Neutrophil (primary cell): ENCODE data around the gene STX10.

ENCODE experiments used
- H3K27ac ChIP-seq: fragments of 200-600 bp; sonication (generic); 2 replicates; pipeline ENCODE4 v1.5.1; 2016; ENCODE audit warnings: mild to moderate bottlenecking, moderate library complexity
- H3K27me3 ChIP-seq: fragments of 200-600 bp; sonication (generic); 2 replicates; pipeline ENCODE4 v1.6.0; 2016; ENCODE audit warnings: mild to moderate bottlenecking
- H3K36me3 ChIP-seq: fragments of 200-600 bp; sonication (generic); 2 replicates; pipeline ENCODE4 v1.5.1; 2017
- H3K4me1 ChIP-seq, 2 experiments: fragments of 200-600 bp in 1 of 2; sonication (generic) in 1 of 2; 1 replicate in 1 of 2; 2 replicates in 1 of 2; pipeline versions ENCODE4 v1.5.1 to v1.6.1; 2013 to 2016; ENCODE audit warnings: low read depth in 1 of 2, low read length in 1 of 2, mild to moderate bottlenecking in 1 of 2, moderate library complexity in 1 of 2; ENCODE audit not compliant: control insufficient read depth in 1 of 2, insufficient read depth in 1 of 2
- H3K4me3 ChIP-seq, 2 experiments: fragments of 200-600 bp in 1 of 2; sonication (generic) in 1 of 2; 1 replicate in 1 of 2; 2 replicates in 1 of 2; pipeline ENCODE4 v1.5.1; 2013 to 2016; ENCODE audit warnings: low read depth in 1 of 2, low read length in 1 of 2, mild to moderate bottlenecking in 1 of 2, moderate library complexity in 1 of 2
- H3K9me3 ChIP-seq: fragments of 200-600 bp; sonication (generic); 2 replicates; pipeline ENCODE4 v1.5.1; 2016
- TF ChIP-seq, protein P1 (sequence below): fragments of 200-600 bp; sonication (generic); IDR thresholded peaks from 2 replicates; pipeline ENCODE4 v1.5.1; 2016; ENCODE audit warnings: antibody characterized with exemption

STX10 gene

GRCh38 chr19:13127051-13127450 lies 23.1 kb downstream of the STX10 start:
- TF ChIP-seq, protein P1, sequence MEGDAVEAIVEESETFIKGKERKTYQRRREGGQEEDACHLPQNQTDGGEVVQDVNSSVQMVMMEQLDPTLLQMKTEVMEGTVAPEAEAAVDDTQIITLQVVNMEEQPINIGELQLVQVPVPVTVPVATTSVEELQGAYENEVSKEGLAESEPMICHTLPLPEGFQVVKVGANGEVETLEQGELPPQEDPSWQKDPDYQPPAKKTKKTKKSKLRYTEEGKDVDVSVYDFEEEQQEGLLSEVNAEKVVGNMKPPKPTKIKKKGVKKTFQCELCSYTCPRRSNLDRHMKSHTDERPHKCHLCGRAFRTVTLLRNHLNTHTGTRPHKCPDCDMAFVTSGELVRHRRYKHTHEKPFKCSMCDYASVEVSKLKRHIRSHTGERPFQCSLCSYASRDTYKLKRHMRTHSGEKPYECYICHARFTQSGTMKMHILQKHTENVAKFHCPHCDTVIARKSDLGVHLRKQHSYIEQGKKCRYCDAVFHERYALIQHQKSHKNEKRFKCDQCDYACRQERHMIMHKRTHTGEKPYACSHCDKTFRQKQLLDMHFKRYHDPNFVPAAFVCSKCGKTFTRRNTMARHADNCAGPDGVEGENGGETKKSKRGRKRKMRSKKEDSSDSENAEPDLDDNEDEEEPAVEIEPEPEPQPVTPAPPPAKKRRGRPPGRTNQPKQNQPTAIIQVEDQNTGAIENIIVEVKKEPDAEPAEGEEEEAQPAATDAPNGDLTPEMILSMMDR: no peak
- Histone ChIP-seq H3K9me3 (no peaks in the 10 kb centered on the region), H3K4me1 (no peaks in the 10 kb centered on the region), H3K27ac (no peak overlapping the region), H3K4me3 (no peak overlapping the region), H3K36me3 (peaks cover 11% of the 10 kb centered on the region), H3K27me3 (no peaks in the 10 kb centered on the region)

- Histone ChIP-seq H3K27me3 (no peaks in the 10 kb centered on the region), H3K4me1 (peaks cover 17 to 18% of the 10 kb centered on the region in 2 experiments), H3K4me3 (no peak overlapping the region), H3K27ac (no peak overlapping the region), H3K9me3 (no peaks in the 10 kb centered on the region), H3K36me3 (peaks cover 17% of the 10 kb centered on the region)
- TF ChIP-seq, protein P1: no peak
Measured at GRCh38 chr19:13122980-13123957, 26.9 kb downstream of the STX10 start.

DNA sequence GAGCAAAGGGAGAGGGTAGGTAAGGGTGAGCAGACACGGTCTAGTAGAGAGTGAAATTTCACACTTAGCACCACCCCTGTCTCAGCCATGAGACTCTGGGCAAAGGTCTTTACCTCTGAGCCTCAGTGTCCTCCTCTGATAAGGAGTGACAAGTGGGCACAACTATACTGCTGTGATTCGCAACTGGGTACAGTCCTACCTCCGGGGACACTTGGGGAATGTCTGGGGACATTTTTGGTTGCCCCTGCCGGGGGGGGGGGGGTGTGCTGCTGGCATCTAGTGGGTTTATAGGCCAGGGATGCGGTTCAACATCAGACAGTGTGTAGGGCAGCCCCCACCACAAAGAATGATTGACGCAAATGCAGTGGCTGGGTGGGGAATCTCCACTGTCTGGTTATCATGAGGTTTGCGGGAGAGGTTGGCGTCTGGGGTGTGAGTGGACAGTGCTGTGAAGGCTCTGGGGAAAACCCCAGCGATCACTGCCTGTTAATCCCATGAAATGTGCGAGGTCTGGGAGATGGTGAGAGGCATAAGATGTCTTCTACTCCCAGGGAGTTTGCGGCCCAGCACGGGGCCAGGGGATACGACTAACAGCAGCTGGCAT lies 27.8 kb downstream of the STX10 start:
- H3K27ac ChIP-seq: no peak overlapping the region
- H3K9me3 ChIP-seq: no peaks in the 10 kb centered on the region
- peaks cover 17% of the 10 kb centered on the region for H3K36me3 ChIP-seq
- H3K4me1 ChIP-seq: peaks cover 22 to 24% of the 10 kb centered on the region in 2 experiments
- TF ChIP-seq, protein P1: no peak
- no peaks in the 10 kb centered on the region for H3K27me3 ChIP-seq
- no peak overlapping the region for H3K4me3 ChIP-seq

DNA sequence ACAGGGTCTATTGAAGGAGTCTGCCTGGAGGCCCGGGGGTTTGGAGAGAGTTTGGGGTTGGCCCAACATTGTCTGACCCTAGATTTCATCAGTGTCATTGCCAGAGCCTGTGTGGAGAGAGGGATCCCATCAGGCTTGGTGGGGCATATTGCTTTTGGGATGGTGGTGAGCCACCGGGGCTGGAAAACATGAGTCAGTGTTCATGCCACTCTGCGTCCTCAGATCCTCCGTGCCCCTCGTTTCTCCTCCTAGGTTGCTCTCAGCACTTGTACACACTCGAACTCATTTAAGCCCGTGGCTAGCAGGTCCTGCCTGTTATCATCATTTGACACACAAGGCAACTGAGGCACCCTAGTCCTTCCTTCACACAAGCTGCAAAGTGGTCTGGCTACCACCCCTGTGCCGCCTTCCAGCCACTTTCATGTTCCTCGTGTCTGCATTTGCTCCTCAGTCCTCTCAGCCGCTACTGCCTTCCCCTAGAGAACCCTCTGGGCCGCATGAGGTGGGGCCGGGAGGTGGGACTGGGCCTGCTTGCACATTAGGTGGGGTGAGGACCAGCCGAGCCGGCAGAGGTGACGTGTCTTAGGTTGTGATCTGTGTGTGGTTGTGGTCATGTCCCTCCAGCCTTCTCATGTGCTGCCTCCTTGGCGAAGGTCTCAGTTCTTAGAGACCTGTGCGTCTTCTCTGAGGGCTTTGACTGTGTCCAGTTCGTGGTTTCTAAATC lies 28.5 kb downstream of the STX10 start:
- TF ChIP-seq, protein P1: no peak
- Histone ChIP-seq H3K9me3 (no peaks in the 10 kb centered on the region), H3K27ac (no peak overlapping the region), H3K4me3 (no peak overlapping the region), H3K36me3 (peaks cover 17% of the 10 kb centered on the region), H3K4me1 (peaks cover 29 to 30% of the 10 kb centered on the region in 2 experiments), H3K27me3 (no peaks in the 10 kb centered on the region)

DNA sequence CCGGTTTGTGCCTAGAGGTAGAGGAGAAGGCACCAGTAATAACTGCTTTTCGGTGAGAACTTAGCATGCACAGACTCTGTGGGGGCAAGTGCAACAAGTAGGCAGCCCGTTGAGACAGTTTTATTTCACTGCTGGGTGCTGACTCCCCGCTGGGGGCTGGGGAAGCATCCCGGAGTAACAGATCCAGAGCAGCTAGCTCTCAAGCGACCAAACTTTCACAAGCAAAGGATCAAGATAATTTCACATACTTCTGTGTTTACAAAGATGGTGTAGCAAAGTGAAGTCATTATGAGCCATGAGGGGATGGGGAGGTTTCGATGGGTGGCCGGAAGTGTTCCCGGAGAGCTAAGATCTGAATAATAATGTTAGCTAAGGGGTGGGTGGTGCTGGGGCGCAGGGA lies 29.4 kb downstream of the STX10 start:
- no peak overlapping the region for H3K27ac ChIP-seq
- TF ChIP-seq, protein P1: no peak
- no peaks in the 10 kb centered on the region for H3K27me3 ChIP-seq
- H3K4me1 ChIP-seq: peaks cover 38 to 39% of the 10 kb centered on the region in 2 experiments
- no peaks in the 10 kb centered on the region for H3K9me3 ChIP-seq
- H3K4me3 ChIP-seq: no peak overlapping the region
- H3K36me3 ChIP-seq: peaks cover 12% of the 10 kb centered on the region
